ENCODE measurements around the gene TGIF1. TPM values are rescaled to one million over a fixed set of nuclear protein-coding genes. Genes with fewer than 3 reads are reported as not detected.
A peak's percentile ranks its signal among the peaks of the same experiment; 100 is the strongest.

Gene TGIF1
- total RNA-seq, 4 donors from 2014 or later, result 37.3 to 75.7 (median 57.0) TPM

DNA sequence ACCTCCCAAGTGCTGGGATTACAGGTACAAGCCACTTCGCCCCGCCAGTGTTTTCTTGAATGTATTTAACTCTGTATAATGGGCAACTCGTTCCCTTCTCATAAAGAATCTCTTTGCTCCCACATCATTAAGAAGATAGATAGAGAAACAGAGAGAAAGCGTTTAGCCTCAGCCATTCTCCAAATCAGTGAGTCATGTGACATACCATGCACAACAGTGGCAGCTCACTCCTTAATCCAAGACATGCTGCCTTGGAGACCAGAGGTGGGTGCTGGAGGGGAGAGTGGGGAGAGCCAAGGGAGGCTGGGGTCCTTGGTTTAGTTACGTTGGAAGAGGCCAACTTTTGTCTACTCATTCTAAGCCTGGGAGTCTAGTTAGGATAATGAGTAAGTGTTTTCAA is 54.7 kb downstream of the TGIF1 start:
- H3K27ac ChIP-seq, result no peak overlapping the region
- H3K27me3 ChIP-seq, result peaks cover 0 to 20% (median 0%) of the 10 kb centered on the region in 4 donors
- H3K9me3 ChIP-seq, result no peaks in the 10 kb centered on the region
- no peak overlapping the region for H3K4me3 ChIP-seq
- no peaks in the 10 kb centered on the region for H3K36me3 ChIP-seq
- H3K4me1 ChIP-seq, result peaks cover under 1 to 16% (median 7%) of the 10 kb centered on the region in 3 donors
- intact Hi-C loops (cut with DNase I), result no loop called here
- 74 to 91% methylated on average over 5 of the region's 5 CpGs for WGBS, 2 donors
- TF ChIP-seq, protein P1, sequence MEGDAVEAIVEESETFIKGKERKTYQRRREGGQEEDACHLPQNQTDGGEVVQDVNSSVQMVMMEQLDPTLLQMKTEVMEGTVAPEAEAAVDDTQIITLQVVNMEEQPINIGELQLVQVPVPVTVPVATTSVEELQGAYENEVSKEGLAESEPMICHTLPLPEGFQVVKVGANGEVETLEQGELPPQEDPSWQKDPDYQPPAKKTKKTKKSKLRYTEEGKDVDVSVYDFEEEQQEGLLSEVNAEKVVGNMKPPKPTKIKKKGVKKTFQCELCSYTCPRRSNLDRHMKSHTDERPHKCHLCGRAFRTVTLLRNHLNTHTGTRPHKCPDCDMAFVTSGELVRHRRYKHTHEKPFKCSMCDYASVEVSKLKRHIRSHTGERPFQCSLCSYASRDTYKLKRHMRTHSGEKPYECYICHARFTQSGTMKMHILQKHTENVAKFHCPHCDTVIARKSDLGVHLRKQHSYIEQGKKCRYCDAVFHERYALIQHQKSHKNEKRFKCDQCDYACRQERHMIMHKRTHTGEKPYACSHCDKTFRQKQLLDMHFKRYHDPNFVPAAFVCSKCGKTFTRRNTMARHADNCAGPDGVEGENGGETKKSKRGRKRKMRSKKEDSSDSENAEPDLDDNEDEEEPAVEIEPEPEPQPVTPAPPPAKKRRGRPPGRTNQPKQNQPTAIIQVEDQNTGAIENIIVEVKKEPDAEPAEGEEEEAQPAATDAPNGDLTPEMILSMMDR (IDR thresholded peaks at IDR 0.05), result no peak
- TF ChIP-seq POLR2A (IDR thresholded peaks at IDR 0.05), result no peak
- no peak for DNase-seq

DNA sequence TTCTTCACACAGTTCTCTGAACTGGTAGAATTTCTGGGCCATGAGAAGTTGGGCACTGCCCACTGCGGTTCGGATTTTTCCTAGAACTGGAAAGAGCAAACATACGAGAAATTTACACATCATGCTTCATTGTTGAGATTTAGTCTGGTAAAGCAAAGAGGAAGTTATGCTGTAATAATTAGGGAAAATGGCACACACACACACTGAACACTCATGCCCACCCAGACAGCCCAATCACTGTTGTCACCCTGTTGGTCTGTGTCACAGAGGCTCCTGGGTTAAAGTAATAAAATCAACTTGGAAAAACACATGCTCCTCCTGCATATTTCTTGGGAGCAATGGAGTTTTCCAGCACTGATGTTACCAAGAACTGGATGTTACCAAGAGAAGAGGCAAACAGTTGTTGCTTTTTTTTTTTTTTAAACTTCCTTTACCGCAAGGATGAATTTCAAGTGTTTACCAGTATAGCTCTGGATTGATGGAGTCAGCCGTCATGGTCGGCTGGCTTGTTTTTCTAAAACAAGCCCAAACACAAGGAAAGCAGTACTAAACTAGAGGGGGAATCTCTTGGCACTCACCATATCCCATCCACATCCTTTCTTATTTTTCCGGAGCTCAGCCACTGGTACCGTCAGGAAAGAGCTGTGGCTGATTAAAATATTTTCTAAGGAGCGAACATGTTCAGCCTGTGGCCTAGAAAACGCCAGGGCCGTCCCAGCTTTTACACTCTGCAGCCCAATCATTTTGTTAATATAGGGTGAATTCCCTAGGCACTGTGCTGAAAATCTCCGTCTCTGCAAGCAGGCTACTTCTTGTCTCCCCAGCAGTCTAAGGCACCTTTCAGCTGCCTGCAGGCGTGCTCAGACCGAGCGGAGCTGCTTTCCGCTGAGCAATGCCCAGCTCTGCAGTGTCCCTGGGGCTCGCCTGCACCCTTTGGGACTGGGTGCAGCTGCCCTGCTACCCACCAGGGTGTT is 58.9 kb downstream of the TGIF1 start:
- Histone ChIP-seq H3K27ac (peak overlapping the region in 1 of 4 donors; percentile 11), H3K4me1 (peaks cover 6 to 21% (median 8%) of the 10 kb centered on the region in 3 donors), H3K4me3 (peak overlapping the region in 1 of 4 donors; percentile 15), H3K9me3 (no peaks in the 10 kb centered on the region), H3K27me3 (peaks cover 0 to 17% (median 0%) of the 10 kb centered on the region in 4 donors), H3K36me3 (no peaks in the 10 kb centered on the region)
- no peak for TF ChIP-seq POLR2A (IDR thresholded peaks at IDR 0.05)
- TF ChIP-seq, protein P1 (IDR thresholded peaks at IDR 0.05), result no peak
- DNase-seq, result no peak
- WGBS, 2 donors, result 45 to 49% methylated on average over 12 to 16 of the region's 17 CpGs
- intact Hi-C loops (cut with DNase I), result no loop called here

Other genes starting within 250 kb of the TGIF1 start
- gene MYOM1, start 230.2 kb upstream of the TGIF1 start, total RNA-seq, result 1 to 10 TPM in 1 of 4 donors, under 1 TPM in 3; 0.23 to 2.5 (median 0.52) TPM
- 100 to 1,000 TPM; 281 to 361 (median 317) TPM for gene MYL12A, start 202.4 kb upstream of the TGIF1 start, total RNA-seq
- 100 to 1,000 TPM; 362 to 430 (median 386) TPM for gene MYL12B, start 188.0 kb upstream of the TGIF1 start, total RNA-seq